A549 (cell line): Measurements from ENCODE around the gene TGIF2.

ENCODE experiments used
- CHD4 ChIP-seq: fragments of 200-600 bp; sonication (generic); IDR thresholded peaks from 2 replicates; pipeline ENCODE4 v1.6.1; 2016; ENCODE audit warnings: antibody characterized with exemption, mild to moderate bottlenecking, borderline replicate concordance
- EP300 ChIP-seq, 2 experiments: fragments of >200 bp; sonication (Bioruptor Twin); formaldehyde crosslinking; IDR thresholded peaks; 2 replicates in 1 of 2; 3 replicates in 1 of 2; pipeline ENCODE4 v1.6.1; 2016 to 2017
- HDAC2 ChIP-seq: fragments of 200-600 bp; sonication (generic); IDR thresholded peaks from 2 replicates; pipeline ENCODE4 v1.6.1; 2016
- JUNB ChIP-seq: fragments of >200 bp; sonication (Bioruptor Twin); formaldehyde crosslinking; IDR thresholded peaks from 2 replicates; pipeline ENCODE4 v1.6.1; 2016
- KDM1A ChIP-seq: fragments of 200-600 bp; sonication (generic); IDR thresholded peaks from 2 replicates; pipeline ENCODE4 v1.6.1; 2016; ENCODE audit warnings: low read depth, mild to moderate bottlenecking
- NPAS2 ChIP-seq: fragments of 250-450 bp; sonication (Bioruptor Pico); IDR thresholded peaks from 2 replicates; pipeline ENCODE4 v1.8.0; 2022; ENCODE audit warnings: mild to moderate bottlenecking, moderate library complexity, borderline replicate concordance
- POLR2A ChIP-seq: IDR thresholded peaks from 2 replicates; pipeline ENCODE4 v1.6.1; 2012; ENCODE audit warnings: mild to moderate bottlenecking, low read length
- POLR2AphosphoS2 ChIP-seq: conservative IDR thresholded peaks from 2 replicates; pipeline ENCODE4 v1.6.1; 2012; ENCODE audit warnings: low read length, improper control_type of control experiment, inconsistent platforms
- RFX5 ChIP-seq: fragments of 450-650 bp; IDR thresholded peaks from 2 replicates; pipeline ENCODE4 v1.7.1; 2014; ENCODE audit warnings: antibody characterized with exemption, mild to moderate bottlenecking, moderate library complexity
- SMC3 ChIP-seq: fragments of >200 bp; sonication (Bioruptor Twin); formaldehyde crosslinking; IDR thresholded peaks from 3 replicates; pipeline ENCODE4 v1.6.1; 2018; ENCODE audit warnings: inconsistent platforms
- ZFP36 ChIP-seq: fragments of 450-650 bp; IDR thresholded peaks from 2 replicates; pipeline ENCODE4 v1.6.1; 2014; ENCODE audit warnings: borderline replicate concordance; ENCODE audit not compliant: partially characterized antibody
- TF ChIP-seq, protein P1 (sequence below): fragments of >200 bp; sonication (Bioruptor Twin); formaldehyde crosslinking; IDR thresholded peaks from 3 replicates; pipeline ENCODE4 v1.5.1; 2016
- TF ChIP-seq, protein P2 (sequence below): fragments of 150-350 bp; IDR thresholded peaks from 2 replicates; pipeline ENCODE4 v1.6.1; 2014; ENCODE audit warnings: low read depth, mild to moderate bottlenecking, low read length

DNA sequence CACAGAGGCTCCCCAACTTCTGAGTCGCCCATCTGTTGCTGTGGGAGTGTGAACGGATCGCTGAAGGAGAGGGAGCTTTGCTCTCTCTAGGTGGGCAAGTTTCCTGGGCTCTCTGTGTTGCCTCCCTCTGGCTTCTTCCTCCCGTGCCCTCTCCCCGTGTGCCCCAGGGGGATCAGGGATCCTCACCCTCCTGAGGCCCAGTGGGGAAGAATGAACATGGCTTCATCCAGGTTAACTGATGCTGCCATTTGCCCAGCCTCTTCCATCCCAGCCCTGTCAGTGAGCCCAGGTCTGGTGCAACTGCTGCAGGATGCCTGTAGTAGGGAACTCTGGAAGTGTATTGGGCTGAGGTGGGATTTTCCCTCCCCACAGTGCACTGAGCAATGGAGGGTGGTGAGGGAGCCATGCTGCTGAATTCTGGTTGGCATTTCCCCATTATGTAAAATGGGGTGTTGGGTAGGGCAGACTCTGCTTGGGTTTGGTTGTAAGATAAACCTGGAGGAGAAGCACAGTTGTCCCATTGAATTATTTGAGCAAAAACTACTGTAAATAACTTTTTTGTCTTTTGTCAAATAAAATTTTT is 20.0 kb downstream of the TGIF2 start:
- TF ChIP-seq EP300 (IDR thresholded peaks at IDR 0.05) (no peak), KDM1A (no peak), SMC3 (no peak), POLR2AphosphoS2 (no peak), HDAC2 (no peak), JUNB (no peak), POLR2A (no peak), CHD4 (no peak), NPAS2 (CRISPR knock-in tag) (no peak), RFX5 (no peak), ZFP36 (no peak)
- TF ChIP-seq, protein P1, sequence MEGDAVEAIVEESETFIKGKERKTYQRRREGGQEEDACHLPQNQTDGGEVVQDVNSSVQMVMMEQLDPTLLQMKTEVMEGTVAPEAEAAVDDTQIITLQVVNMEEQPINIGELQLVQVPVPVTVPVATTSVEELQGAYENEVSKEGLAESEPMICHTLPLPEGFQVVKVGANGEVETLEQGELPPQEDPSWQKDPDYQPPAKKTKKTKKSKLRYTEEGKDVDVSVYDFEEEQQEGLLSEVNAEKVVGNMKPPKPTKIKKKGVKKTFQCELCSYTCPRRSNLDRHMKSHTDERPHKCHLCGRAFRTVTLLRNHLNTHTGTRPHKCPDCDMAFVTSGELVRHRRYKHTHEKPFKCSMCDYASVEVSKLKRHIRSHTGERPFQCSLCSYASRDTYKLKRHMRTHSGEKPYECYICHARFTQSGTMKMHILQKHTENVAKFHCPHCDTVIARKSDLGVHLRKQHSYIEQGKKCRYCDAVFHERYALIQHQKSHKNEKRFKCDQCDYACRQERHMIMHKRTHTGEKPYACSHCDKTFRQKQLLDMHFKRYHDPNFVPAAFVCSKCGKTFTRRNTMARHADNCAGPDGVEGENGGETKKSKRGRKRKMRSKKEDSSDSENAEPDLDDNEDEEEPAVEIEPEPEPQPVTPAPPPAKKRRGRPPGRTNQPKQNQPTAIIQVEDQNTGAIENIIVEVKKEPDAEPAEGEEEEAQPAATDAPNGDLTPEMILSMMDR = no peak
- TF ChIP-seq, protein P2, sequence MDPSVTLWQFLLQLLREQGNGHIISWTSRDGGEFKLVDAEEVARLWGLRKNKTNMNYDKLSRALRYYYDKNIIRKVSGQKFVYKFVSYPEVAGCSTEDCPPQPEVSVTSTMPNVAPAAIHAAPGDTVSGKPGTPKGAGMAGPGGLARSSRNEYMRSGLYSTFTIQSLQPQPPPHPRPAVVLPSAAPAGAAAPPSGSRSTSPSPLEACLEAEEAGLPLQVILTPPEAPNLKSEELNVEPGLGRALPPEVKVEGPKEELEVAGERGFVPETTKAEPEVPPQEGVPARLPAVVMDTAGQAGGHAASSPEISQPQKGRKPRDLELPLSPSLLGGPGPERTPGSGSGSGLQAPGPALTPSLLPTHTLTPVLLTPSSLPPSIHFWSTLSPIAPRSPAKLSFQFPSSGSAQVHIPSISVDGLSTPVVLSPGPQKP = no peak
